AG08395 (cell line): ENCODE data around the gene CLCN1.
"Not testable (repeated sequence)": the region's sequence is repeated elsewhere in the genome, so short reads cannot be mapped to it uniquely, and the experiment has no call there.

Experiments
- DNase-seq: peaks from one replicate; pipeline ENCODE4 v3.0.0; 2012; ENCODE audit warnings: mixed read lengths, low spot score

CLCN1 gene

GRCh38 chr7:143385891-143386781, 70.2 kb downstream of the CLCN1 start:
- DNase-seq: no peak

DNA sequence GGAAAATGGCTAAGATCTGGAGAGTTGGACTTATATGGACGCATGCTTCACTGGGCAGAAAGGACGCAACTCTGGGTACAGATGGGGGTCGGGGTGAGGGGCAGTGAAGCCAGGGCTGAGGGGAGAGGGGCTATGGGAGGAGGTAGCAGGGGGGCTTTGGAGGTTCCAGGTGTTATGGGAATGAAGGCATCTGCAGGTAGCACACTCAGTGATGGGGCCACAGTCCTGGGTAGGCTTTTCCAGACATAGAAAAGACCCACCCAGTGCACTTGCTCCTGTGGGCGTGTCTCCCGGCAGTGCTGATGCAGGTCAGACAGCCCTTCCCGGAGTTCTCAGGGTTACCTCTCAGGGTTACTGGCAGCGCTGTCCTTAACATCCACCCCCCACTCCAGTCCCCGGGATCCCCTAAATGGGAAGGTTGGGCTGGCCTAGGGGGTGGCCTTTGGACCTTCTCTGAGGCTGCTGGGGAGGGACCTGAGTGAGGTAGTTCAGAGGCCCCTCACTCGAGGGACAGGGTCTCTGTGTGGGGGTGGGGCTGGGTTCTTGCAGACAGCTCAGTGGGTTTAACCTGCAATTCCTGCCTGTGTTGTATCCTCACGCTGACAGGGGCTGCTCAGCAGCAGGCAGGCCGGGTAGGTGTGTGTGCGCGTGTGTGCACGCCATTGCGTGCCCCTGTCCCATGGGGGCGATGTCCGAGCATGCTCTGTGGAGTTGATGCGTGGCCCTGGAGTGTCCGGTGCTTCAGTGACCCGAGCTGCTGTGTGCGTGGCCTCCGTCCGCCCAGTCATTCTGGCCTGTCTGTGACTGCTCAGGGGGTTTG, 71.5 kb downstream of the CLCN1 start:
- DNase-seq: no peak

DNA sequence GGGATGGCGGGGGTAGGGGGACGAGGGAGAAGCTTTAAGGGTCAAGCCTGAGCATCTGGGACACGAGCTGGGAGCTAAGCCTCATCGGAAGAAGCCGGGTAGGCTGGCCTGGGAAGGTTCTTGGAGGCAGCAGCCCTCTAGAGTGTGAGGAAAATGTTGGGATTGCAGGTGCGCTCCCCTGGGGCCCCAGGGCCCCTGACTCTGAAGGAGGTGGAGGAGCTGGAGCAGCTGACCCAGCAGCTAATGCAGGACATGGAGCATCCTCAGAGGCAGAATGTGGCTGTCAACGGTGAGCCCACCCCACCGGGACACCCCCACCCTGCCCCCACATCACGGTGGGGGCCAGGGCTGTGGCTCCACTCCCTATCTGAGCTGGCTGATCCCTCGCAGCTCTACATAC, 72.1 kb downstream of the CLCN1 start:
- no peak for DNase-seq

DNA sequence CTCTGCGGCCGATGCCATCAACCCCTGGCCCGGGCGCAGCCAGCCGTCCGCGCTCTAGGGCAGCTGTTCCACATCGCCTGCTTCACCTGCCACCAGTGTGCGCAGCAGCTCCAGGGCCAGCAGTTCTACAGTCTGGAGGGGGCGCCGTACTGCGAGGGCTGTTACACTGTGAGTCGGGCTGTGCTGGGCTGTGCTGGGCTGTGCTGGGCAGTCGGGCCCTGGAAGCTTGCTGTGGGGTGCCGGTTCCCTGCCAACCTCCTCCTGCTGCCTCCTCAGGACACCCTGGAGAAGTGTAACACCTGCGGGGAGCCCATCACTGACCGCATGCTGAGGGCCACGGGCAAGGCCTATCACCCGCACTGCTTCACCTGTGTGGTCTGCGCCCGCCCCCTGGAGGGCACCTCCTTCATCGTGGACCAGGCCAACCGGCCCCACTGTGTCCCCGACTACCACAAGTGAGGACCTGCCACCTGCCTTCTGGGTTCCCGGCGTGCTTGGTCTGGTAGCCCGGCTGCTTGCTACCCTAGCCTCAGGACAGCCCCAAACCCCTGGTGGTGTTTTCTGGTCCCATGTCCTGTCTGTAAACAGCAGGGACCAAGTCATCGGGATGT, 72.7 kb downstream of the CLCN1 start:
- no peak for DNase-seq

DNA sequence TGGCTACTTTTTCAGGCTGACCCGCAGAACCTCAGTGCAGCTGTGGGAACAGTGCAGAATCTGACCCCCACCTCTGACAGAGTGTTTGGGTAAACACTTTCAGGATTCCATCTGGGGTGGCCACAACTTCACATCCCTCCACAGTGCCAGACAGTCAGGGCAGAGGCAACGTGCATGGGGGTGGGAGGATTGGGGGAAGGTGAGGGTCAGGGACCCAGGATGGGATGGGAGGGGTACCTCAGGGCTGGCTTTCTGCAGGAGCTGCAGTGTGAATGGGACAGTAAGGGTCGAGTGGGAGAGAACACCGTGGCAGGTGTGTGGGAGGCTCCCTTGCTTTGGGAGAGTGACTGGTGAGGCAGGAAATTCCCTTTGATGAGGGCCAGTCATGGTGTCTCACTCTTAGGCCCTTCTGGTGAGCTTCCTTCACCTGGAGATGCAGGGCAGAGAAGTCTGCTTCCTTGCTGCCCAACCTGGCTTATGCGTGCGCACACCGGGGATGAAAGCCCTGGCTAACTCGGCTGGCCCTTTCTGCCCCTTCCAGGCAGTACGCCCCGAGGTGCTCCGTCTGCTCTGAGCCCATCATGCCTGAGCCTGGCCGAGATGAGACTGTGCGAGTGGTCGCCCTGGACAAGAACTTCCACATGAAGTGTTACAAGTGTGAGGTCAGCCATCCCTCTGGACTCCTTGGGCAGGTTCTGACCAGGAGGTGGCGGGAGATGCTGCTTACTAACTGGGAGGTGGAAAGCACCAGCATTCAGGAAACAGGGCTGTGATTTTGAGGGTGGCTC, 73.6 kb downstream of the CLCN1 start:
- DNase-seq: no peak

DNA sequence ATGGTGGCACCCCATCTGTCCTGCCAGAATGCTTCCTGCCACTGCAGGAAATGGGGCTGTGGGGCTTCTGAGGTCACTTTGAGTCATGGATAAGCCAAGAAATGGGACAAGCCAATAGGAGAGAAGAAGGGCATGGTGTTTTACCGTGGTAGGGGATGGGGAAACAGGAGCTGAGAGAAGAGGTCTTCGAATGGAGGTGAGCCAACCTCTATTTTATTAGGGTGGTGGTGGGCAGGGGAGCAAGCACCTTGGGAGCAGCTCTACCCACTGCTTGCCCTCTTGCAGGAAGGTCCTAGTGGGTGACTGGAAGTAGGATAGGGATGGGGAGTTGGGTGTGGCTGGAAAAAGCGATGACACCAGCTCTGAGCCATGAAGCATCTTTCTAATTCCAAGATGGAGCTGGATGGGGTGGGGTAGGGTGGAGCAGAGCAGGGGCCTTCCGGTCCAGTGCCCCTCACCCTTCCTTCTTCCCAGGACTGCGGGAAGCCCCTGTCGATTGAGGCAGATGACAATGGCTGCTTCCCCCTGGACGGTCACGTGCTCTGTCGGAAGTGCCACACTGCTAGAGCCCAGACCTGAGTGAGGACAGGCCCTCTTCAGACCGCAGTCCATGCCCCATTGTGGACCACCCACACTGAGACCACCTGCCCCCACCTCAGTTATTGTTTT, 74.3 kb downstream of the CLCN1 start:
- no peak for DNase-seq

DNA sequence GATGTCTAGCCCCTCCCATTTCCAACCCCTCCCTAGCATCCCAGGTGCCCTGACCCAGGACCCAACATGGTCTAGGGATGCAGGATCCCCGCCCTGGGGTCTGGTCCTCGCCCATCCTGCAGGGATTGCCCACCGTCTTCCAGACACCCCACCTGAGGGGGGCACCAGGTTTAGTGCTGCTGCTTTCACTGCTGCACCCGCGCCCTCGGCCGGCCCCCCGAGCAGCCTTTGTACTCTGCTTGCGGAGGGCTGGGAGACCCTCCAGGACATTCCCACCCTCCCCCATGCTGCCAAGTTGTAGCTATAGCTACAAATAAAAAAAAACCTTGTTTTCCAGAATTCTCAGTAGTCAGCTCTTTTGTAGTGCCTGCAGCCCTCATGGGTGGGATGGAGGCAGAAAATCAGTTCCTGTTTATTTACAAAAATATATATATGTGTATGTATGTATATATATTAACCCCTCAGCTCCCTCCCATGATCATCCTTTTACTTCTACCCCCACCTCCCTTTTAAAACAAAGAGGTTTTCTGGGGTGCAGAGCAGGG, 74.9 kb downstream of the CLCN1 start:
- no peak for DNase-seq

GRCh38 chr7:143391462-143392404, 75.8 kb downstream of the CLCN1 start:
- peak; percentile 68 for DNase-seq

DNA sequence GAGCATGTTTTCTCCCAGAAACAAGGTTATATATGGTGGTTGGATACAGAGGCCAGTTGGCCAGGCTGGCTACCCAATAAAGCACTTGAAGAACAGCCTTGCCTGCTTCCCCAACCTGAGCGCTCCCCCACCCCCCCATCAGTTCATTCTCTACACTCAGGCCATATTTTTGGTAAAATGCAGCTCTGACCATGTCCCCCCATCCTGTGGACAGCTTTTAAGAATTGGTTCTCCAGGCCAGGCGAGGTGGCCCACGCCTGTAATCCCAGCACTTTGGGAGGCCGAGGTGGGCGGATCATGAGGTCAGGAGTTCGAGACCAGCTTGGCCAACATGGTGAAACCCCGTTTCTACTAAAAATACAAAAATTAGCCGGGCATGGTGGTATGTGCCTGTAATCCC, 76.5 kb downstream of the CLCN1 start:
- DNase-seq: not testable (repeated sequence)

DNA sequence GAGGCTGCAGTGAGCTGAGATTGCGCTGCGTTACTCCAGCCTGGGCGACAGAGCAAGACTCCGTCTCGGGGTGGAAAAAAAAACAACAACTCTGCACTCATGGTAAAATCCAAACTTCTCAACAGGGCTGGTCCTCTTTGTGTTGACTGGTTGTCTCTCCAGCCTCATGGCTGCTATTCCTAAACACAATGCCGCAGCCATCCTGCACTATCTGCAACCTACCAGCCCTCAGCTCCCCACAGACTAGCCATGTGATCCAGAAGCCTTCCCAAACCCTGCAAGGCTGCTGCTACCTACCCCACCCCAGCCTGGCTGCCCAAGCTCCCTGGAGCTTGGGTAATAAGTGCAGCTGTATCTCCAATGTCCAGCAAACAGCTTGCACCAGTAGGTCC, 77.0 kb downstream of the CLCN1 start:
- DNase-seq: no peak

DNA sequence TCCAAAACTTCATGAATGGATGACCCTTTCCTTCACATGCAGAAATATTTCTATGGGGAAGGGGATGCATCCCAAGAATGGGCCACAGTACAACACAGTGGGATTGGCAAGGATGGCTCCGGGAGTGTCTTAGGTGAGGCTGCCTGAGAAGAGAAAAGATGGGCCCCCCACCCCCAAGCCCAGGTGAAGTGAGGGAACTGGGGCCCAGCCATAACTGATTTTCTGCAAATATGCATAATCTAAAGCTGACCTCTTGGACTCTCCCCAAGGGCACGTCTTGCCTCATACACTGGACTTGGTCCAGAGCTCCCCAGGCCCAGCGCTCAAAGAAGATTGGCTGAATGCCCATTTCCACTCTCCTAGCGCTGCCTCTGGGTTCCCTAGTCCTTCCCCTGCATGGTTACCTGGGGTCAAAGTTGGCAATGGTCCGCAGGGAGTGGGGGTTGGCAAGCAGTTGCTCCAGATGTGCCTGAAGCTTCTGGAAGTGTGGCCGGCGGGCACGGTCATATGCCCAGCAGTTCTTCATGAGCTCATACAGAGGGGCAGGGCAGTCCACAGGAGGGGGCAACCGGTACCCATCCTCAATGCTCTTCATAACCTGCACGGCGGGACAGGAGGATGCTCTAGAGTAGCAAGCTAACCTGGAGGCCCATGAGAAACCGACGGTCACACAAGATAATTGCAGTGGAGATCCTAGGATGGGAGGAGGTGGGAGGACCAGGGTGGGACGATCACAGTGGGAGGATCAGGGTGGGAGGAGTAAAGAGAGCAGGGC, 77.5 kb downstream of the CLCN1 start:
- no peak for DNase-seq

- DNase-seq: no peak
These were observed 78.2 kb downstream of the CLCN1 start for GRCh38 chr7:143394068-143394467.

GRCh38 chr7:143394777-143395176, 78.9 kb downstream of the CLCN1 start:
- no peak for DNase-seq

DNA sequence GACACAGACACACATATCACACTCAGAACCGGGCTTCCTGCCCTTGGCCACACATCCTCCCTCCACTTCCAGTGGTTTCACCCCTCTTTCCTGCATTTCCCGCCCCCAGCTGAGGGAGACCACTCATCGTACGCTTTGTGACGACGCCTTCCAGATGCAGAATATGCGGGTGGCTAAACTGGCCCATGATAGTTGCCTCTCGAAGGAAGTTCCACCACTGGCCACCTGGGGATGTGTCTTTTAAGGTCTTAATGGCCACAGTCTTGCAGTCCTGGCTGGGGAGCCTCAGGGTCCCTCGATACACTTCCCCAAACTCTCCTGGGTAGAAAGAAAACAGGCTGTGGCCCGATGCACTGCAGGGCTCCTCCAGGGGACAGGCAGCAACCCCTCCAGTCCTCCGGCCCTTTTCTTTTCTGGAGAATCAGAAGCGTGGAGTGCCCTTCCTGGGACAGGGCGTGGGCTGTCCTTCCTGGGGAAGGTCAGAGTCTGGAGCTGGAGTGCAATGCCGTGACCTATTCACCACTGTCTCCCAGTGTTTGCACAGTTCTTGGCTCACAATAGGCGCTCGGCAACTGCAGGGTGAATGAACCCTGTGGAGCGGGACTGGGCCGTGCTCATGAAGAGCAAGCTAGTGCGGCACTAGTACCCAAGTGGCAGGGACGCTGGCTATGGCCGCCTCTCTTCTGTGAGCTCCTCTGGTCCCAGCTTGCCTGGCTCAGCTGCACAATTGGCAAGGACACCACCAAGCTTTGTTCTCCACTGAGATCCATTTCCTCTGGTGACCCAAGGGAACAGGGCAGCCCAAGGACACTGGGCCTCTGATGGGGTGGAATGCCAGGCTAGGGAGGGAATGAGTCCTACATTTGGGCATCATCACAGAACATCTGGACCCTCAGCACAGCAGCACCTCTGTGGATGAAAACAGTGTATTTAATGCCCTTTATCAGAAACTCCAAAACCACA, 79.6 kb downstream of the CLCN1 start:
- DNase-seq: no peak

- DNase-seq: no peak
These were observed 80.3 kb downstream of the CLCN1 start for GRCh38 chr7:143396182-143396581.

- no peak for DNase-seq
These were observed 81.0 kb downstream of the CLCN1 start for GRCh38 chr7:143396625-143397556.
